Measurements from ENCODE around the gene HBG2. TPM values are rescaled to one million over a fixed set of nuclear protein-coding genes. Genes with fewer than 3 reads are reported as not detected.

HBG2 gene
- total and polyA plus RNA-seq, 2 of the 8 experiments (the other 6 are each of a cell fraction or from before 2014, with no cell fraction given): 0.23 TPM; not detected in 1

Other genes starting within 250 kb of the HBG2 start
- gene OR52J3, start 208.3 kb downstream of the HBG2 start, total RNA-seq (2021; fragmentation: NEBNext Ultra II Directional; extraction: Animal tissue kit (Norgen Biotek cat#: 25700)): not detected in 2 replicates
- not detected in 2 replicates for gene OR52J3, start 208.3 kb downstream of the HBG2 start, polyA plus RNA-seq (2011; rRNA removed)
- not detected in 2 replicates for gene OR52E2, start 195.2 kb downstream of the HBG2 start, total RNA-seq (2021; fragmentation: NEBNext Ultra II Directional; extraction: Animal tissue kit (Norgen Biotek cat#: 25700))
- gene OR52E2, start 195.2 kb downstream of the HBG2 start, polyA plus RNA-seq (2011; rRNA removed): not detected in 2 replicates
- gene OR52E1, start 185.2 kb downstream of the HBG2 start, total RNA-seq (2021; fragmentation: NEBNext Ultra II Directional; extraction: Animal tissue kit (Norgen Biotek cat#: 25700)): not detected in 2 replicates
- gene OR52E1, start 185.2 kb downstream of the HBG2 start, polyA plus RNA-seq (2011; rRNA removed): not detected in 2 replicates
- gene OR52A5, start 116.4 kb downstream of the HBG2 start, total RNA-seq (2021; fragmentation: NEBNext Ultra II Directional; extraction: Animal tissue kit (Norgen Biotek cat#: 25700)): 0.11 TPM in 1 of 2 replicates, not detected in the other
- gene OR52A5, start 116.4 kb downstream of the HBG2 start, polyA plus RNA-seq (2011; rRNA removed): 0.02 TPM in 2 replicates
- 11.6 and 12.2 TPM in 2 replicates for gene OR52A1, start 100.0 kb downstream of the HBG2 start, total RNA-seq (2021; fragmentation: NEBNext Ultra II Directional; extraction: Animal tissue kit (Norgen Biotek cat#: 25700))
- gene OR52A1, start 100.0 kb downstream of the HBG2 start, polyA plus RNA-seq (2011; rRNA removed): 5.7 and 5.9 TPM in 2 replicates
- not detected in 2 replicates for gene OR51V1, start 54.1 kb downstream of the HBG2 start, total RNA-seq (2021; fragmentation: NEBNext Ultra II Directional; extraction: Animal tissue kit (Norgen Biotek cat#: 25700))
- not detected in 2 replicates for gene OR51V1, start 54.1 kb downstream of the HBG2 start, polyA plus RNA-seq (2011; rRNA removed)
- gene HBB, start 27.7 kb downstream of the HBG2 start, total RNA-seq (2021; fragmentation: NEBNext Ultra II Directional; extraction: Animal tissue kit (Norgen Biotek cat#: 25700)): not detected in 2 replicates
- not detected in 2 replicates for gene HBB, start 27.7 kb downstream of the HBG2 start, polyA plus RNA-seq (2011; rRNA removed)
- not detected in 2 replicates for gene HBD, start 20.3 kb downstream of the HBG2 start, total RNA-seq (2021; fragmentation: NEBNext Ultra II Directional; extraction: Animal tissue kit (Norgen Biotek cat#: 25700))
- not detected in 2 replicates for gene HBD, start 20.3 kb downstream of the HBG2 start, polyA plus RNA-seq (2011; rRNA removed)
- not detected in 2 replicates for gene HBG1, start 4.9 kb downstream of the HBG2 start, total RNA-seq (2021; fragmentation: NEBNext Ultra II Directional; extraction: Animal tissue kit (Norgen Biotek cat#: 25700))
- 0.26 TPM in 1 of 2 replicates, not detected in the other for gene HBG1, start 4.9 kb downstream of the HBG2 start, polyA plus RNA-seq (2011; rRNA removed)
- not detected in 2 replicates for gene HBE1, start 15.2 kb upstream of the HBG2 start, total RNA-seq (2021; fragmentation: NEBNext Ultra II Directional; extraction: Animal tissue kit (Norgen Biotek cat#: 25700))
- 0.20 and 0.39 TPM in 2 replicates for gene HBE1, start 15.2 kb upstream of the HBG2 start, polyA plus RNA-seq (2011; rRNA removed)
- gene OR51B4, start 47.2 kb upstream of the HBG2 start, total RNA-seq (2021; fragmentation: NEBNext Ultra II Directional; extraction: Animal tissue kit (Norgen Biotek cat#: 25700)): not detected in 2 replicates
- gene OR51B4, start 47.2 kb upstream of the HBG2 start, polyA plus RNA-seq (2011; rRNA removed): not detected in 2 replicates
- gene OR51B2, start 69.5 kb upstream of the HBG2 start, total RNA-seq (2021; fragmentation: NEBNext Ultra II Directional; extraction: Animal tissue kit (Norgen Biotek cat#: 25700)): not detected in 2 replicates
- gene OR51B2, start 69.5 kb upstream of the HBG2 start, polyA plus RNA-seq (2011; rRNA removed): not detected in 2 replicates
- gene OR51B5, start 88.7 kb upstream of the HBG2 start, total RNA-seq (2021; fragmentation: NEBNext Ultra II Directional; extraction: Animal tissue kit (Norgen Biotek cat#: 25700)): not detected in 2 replicates
- gene OR51B5, start 88.7 kb upstream of the HBG2 start, polyA plus RNA-seq (2011; rRNA removed): 0.06 TPM in 1 of 2 replicates, not detected in the other
- not detected in 2 replicates for gene OR51B6, start 96.7 kb upstream of the HBG2 start, total RNA-seq (2021; fragmentation: NEBNext Ultra II Directional; extraction: Animal tissue kit (Norgen Biotek cat#: 25700))
- gene OR51B6, start 96.7 kb upstream of the HBG2 start, polyA plus RNA-seq (2011; rRNA removed): not detected in 2 replicates
- gene OR51M1, start 129.0 kb upstream of the HBG2 start, total RNA-seq (2021; fragmentation: NEBNext Ultra II Directional; extraction: Animal tissue kit (Norgen Biotek cat#: 25700)): not detected in 2 replicates
- 0.08 TPM in 1 of 2 replicates, not detected in the other for gene OR51M1, start 129.0 kb upstream of the HBG2 start, polyA plus RNA-seq (2011; rRNA removed)
- gene OR51Q1, start 167.3 kb upstream of the HBG2 start, total RNA-seq (2021; fragmentation: NEBNext Ultra II Directional; extraction: Animal tissue kit (Norgen Biotek cat#: 25700)): not detected in 2 replicates
- gene OR51Q1, start 167.3 kb upstream of the HBG2 start, polyA plus RNA-seq (2011; rRNA removed): 0.08 and 0.13 TPM in 2 replicates
- gene OR51I1, start 186.7 kb upstream of the HBG2 start, total RNA-seq (2021; fragmentation: NEBNext Ultra II Directional; extraction: Animal tissue kit (Norgen Biotek cat#: 25700)): not detected in 2 replicates
- gene OR51I1, start 186.7 kb upstream of the HBG2 start, polyA plus RNA-seq (2011; rRNA removed): not detected in 2 replicates
- gene OR51I2, start 194.5 kb upstream of the HBG2 start, total RNA-seq (2021; fragmentation: NEBNext Ultra II Directional; extraction: Animal tissue kit (Norgen Biotek cat#: 25700)): not detected in 2 replicates
- not detected in 2 replicates for gene OR51I2, start 194.5 kb upstream of the HBG2 start, polyA plus RNA-seq (2011; rRNA removed)
- gene OR52D1, start 233.9 kb upstream of the HBG2 start, total RNA-seq (2021; fragmentation: NEBNext Ultra II Directional; extraction: Animal tissue kit (Norgen Biotek cat#: 25700)): not detected in 2 replicates
- not detected in 2 replicates for gene OR52D1, start 233.9 kb upstream of the HBG2 start, polyA plus RNA-seq (2011; rRNA removed)